HG03469 (cell line): ENCODE results near the gene CARD14.
A peak's percentile ranks its signal among the peaks of the same experiment; 100 is the strongest.

ENCODE experiments used
- ATAC-seq: cut with Tn5 transposase; IDR thresholded peaks from one replicate; pipeline ENCODE4 v1.9.1; 2021; ENCODE audit warnings: mild to moderate bottlenecking, moderate library complexity, moderate number of reproducible peaks; ENCODE audit not compliant: unreplicated experiment

The CARD14 gene

DNA sequence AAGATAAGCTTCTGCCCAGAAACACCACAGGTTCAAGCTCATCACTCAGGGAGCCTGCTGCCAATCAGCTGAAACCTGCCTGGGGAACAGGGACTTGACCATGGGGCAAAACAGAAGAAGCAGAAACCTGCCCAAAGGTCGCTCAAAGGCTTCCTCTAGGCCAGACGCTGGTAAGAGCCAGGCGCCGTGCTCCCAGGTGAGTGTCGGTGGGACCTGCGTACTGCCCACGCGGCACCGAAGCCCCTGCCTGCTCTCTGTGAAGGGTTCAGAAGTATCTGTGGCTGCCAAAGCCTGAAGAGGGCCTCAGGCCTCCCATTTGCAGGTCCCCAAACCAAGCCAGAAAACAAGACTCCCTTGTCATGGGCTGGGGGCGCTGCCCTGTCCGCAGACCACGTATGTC, 39.9 kb downstream of the CARD14 start:
- no peak for ATAC-seq

DNA sequence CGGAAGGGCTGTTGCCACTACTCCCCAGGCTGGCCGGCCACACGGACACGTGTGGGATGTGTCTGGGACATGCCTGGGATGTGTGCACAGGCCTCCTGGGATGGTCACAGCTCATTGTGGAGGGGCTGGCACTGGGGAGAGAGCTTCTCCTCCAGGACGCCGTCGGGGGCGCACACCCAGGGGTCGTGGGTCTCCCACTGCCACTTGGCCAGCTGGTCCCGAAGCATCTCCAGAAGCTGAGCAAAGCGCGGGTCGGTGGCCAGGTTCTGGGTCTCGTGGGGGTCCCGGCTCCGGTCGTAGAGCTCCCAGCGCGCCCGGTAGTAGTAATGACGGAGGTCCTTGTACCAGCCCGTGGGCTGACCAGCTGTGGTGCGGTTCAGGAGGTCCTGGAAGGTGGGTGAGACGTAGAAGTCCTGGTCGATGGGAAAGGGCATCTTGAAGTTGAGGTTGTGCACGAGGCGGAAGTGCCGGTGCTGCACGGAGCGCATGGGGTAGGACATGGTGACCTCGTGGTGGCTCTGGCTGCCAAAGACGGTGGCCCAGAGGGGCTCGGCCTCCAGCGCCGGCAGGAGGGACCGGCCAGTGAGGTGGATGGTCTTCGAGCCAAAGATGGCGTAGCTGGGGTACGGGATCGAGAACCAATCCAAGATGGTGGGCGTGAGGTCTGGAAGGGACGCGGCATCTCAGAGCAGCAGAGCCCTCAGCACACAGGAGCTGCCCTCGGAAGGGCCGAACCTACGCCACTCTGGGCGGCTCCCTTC, 40.7 kb downstream of the CARD14 start:
- no peak for ATAC-seq

DNA sequence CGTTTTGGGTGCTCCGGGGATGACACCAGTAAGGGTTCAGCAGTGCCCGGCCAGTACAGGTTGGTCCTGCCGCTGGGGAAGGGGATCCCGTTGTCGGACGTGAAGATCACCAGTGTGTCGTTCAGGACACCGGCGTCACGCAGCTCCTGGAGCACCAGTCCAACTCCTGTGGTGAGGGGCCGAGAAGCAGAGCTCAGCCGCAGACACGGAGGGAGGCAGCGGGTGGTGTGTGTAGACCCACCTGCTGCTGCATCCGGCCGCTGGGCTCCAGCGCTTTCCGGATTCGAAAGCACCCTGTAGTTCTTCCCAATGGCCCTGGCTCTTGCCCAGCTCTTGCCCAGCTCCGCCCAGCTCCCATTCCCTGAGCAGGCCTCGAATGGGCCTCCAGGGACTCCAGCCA, 42.3 kb downstream of the CARD14 start:
- ATAC-seq, result no peak

- ATAC-seq, result no peak
Measured at GRCh38 chr17:80212511-80212910, 42.7 kb downstream of the CARD14 start.

- no peak for ATAC-seq
Measured at GRCh38 chr17:80212962-80213642, 43.3 kb downstream of the CARD14 start.

- ATAC-seq, result no peak
Measured at GRCh38 chr17:80213643-80213975, 43.8 kb downstream of the CARD14 start.

DNA sequence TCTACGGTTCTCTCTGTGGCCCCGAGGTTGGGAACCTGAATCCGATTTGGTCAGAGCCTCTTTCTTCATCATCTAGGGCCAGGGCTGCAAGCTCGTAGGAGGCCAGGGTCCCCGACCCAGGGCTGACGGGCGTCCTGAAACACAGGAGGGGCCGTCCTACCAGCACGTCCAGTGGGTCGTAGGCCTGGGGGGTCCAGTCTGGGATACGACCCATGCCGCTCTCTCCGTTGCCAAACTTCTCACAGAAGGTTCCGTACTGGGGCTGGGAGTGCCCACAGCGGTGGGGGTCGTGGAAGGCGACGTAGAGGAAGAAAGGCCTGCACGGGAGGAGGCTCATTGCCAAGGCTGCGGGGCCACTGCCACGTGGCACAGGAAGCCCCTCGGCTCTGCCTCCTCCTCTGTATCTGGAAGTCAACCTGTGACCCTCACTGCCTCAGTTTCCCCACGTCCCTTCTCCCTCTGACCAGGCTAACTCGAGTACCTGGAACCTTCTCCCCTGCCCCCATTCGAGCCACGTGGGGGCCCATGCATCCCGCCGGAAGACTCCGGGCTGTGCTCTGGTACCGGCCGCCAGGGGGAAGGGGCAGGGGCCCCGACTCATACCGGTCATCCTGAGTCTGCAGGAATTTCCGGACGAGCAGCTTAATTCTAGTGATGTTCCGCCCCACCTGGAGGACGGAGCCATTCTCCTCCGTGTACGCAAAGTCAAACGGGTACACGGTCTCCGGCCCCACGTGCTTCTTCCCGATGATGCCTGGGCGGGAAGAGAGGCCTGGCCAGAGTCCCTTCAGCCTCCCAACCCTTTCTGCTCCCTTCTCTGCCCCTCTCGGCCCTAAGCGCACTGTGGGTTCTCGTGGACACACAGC, 44.4 kb downstream of the CARD14 start:
- ATAC-seq, result no peak

GRCh38 chr17:80214878-80215210, 45.0 kb downstream of the CARD14 start:
- no peak for ATAC-seq

DNA sequence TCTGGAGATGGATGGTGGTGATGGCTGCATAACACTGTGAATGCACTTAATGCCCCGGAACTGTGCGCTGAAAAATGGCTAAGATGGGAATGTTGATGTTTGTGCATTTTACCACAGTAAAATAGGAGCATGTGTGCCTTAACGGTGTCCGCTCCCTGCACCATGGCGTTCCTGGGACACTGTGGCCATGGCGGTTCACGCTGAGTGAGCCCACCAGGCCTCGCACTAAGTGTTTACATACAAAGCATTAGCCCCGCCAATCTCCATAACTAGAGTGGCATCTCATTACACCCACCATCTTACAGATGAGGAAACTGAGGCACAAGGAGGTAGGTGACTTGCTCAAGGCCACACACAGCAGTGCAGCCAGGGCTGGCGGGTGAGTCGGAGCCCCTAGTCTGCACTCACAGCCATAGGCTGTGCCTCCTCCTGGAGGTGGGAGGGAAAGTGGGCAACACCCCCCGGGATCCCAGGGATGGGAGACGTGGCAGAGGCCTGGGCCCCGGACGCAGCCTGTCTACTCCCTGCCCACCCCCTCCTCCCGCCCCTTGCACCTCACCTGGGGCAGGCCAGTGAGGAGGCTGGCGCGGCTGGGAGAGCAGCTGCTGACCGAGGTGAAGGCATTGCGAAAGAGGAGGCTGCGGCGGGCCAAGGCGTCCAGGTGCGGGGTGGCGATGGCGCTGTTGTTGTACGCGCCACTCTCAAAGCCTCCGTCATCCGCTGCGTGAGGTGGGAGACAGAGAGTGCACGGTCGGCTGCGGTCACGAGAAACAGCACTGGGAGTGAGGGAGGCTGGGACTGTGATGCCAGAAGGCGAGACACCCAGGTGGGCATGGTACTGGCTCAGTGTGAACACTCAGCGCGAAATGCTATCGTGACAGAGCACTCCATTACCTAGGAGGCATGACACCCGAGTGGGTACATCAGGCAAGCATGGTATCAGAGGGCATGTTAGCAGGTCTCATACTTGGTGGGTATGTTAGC, 46.9 kb downstream of the CARD14 start:
- ATAC-seq, result no peak

DNA sequence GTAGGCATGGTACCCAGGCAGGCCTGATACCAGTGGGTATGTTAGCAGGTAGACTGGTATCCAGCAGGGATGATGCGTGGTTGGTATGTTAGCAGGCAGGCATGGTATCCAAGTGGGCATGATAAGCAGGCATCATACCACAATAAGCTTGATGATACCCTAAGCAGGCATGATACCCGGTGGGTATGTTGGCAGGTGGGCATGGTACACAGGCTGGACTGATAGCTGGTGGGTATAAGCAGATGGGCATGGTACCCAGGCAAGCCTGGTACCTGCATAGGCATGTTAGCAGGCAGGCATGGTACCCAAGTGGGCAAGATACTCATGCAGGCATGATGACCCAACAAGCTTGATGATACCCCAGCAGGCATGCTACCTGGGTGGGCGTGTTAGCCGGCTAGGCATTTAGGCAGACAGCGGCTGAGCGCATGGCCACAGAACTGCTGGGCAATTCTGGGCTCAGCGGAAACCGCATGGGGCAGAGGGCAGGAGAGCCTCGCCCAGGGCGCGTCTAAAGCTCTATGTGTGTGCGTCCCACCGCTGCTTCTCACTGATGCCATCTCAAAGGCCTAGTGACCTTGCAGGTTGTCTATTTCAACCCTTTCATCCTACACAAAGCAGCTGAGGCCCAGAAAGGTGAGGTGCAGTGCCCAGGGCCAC, 48.0 kb downstream of the CARD14 start:
- no peak for ATAC-seq

DNA sequence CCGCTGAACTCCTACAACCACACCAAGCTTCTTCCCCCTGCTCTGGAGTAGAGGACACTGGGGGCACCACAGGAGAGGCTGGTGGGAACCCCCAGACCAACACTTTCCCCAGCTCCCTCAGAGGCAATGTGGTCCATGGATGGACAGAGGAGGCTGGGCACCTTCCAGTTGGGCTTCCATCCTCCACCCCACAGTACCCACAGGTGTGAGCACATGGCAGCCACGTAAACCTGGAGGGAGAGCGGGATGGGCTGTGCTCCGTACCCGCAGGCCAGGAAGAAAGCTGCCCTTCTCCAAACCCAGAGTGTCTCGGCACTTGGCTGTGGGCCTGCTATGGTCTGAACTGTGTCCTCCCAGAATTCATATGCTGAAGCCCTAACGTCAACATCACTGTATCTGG, 48.6 kb downstream of the CARD14 start:
- ATAC-seq, result no peak

DNA sequence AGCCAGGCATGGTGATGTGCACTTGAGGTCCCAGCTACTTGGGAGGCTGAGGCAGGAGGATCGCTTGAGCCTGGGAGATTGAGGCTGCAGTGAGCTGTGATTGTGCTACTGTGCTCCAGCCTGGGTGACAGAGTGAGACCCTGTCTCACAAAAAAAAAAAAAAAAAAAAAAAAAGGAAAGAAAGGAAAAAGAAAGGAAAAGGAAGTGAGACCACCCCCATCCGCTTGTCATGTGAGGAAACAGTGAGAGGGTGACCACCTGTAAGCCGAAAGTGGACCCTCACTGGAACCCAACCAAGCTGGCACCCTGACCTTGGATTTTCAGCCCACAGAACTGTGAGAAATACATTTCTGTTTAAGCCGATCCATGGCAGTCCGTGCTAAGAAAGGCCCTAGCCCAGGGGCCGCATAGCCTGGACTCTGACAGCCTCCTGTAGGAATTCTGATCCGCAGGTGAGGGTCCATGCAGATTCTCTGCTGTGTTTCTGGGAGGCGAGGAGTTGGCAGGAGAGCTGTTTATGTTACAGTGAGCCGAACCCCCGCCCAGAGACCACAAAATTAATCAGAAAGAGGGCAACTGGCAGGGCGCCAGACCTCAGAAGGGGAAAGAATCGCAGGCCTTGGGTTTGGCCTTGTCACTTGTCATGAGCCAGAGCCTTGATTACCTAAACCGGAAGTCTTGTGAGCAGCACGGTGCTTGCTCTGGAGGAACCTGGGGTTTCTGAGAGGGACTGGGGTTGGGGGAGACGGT, 49.4 kb downstream of the CARD14 start:
- ATAC-seq, result peak; percentile 36

- ATAC-seq, result peak; percentile 6
Measured at GRCh38 chr17:80219763-80220053, 49.9 kb downstream of the CARD14 start.

DNA sequence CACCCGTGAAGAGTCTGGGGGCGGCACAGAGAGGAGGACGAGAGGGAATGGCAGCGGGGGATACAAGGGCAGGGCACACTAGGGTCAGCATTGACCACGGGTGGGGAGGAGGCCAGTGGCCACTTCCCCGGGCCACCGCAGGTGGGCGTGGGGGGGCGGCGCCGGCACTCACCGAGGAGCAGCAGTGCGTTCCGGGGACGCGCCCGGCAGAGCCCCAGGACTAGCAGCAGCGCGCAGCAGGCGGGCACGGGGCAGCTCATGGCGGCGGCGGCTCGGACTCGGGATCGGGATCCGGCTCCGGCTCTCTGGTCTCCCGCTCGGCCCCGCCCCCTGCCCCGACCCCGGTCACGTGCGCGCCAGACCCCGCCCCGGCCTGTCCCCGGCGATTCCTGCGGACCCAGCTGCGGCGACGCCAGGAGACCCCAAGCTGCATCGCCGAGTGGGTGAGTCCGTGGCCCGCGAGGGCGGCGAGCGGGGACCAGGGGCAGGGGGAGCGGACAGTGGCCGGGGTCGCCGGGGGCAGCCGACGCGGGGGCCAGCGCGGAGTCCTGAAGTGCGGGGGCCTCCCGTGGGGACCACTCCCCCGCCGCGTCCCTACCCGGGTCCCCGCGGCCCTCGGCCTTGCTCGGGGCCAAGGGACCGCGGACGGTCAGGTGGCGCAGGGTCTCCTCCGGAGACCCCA, 50.4 kb downstream of the CARD14 start, which contains the start of the genes SGSH and SLC26A11:
SGSH (minus strand) TSS at position 280 of the 682 bp plus-strand sequence; CDS start at position 260, 20 bp downstream.
SLC26A11 (plus strand) TSS at position 374 of the 682 bp plus-strand sequence. CDS start 1,134 bp downstream, outside the sequence.
- ATAC-seq, result peak; percentile 15

GRCh38 chr17:80220736-80221215, 50.9 kb downstream of the CARD14 start:
- no peak for ATAC-seq

DNA sequence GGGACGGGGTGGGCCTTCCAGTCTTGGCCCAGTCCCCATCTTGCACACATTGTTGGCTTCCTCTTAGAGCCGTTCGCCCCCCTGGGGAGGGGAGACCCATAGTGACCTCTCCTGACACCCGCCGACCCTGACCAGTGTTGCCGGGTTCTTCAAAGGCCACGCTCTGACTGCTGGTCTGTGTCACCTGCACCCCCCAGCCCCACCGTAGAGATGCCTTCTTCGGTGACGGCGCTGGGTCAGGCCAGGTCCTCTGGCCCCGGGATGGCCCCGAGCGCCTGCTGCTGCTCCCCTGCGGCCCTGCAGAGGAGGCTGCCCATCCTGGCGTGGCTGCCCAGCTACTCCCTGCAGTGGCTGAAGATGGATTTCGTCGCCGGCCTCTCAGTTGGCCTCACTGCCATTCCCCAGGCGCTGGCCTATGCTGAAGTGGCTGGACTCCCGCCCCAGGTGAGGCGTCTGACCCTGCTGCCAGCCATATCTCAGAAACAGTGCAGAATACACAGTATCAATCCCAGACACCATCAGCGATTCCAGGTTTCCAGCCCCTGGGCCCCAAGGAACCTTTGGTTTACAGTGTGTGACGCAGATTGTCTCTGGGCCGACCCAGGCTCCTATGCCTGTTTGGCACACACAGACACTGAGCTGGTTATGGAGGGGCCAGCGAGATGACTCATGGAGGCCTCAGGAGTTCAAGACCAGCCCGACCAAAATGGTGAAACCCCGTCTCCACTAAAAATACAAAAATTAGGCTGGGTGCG, 51.7 kb downstream of the CARD14 start:
- no peak for ATAC-seq

DNA sequence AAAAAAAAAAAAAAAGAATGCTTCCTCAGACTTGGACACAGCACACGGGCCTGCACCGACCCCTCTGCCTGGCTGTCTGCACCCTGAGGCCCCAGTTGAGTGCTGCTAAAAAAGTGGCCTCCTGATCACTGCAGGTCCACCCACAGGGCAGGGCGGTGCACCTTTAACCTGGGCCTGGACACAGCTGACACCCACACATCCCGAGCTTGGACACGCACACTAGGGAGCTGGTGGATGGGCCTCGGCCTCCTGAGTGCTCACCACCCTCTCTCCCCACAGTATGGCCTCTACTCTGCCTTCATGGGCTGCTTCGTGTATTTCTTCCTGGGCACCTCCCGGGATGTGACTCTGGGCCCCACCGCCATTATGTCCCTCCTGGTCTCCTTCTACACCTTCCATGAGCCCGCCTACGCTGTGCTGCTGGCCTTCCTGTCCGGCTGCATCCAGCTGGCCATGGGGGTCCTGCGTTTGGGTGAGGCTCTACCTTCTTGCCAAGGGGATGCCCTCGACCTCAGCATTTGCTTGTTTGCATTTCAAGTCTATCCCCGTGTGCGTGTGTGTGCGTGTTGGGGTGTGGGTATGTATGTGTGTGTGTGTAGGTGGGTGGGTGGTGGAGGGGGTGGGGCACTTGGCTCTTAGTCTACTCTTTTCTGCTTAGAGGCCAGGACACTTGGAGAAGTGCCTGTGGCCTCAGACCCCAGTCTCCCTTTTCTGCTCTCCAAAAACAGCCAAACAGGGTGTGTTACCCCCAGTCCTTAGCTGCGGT, 52.7 kb downstream of the CARD14 start:
- no peak for ATAC-seq
